ENCODE results near the gene NHEJ1.

GRCh38 chr2:219207134-219207883 is 46.7 kb upstream of the NHEJ1 start:
- no peak for TF ChIP-seq POLR2A (IDR thresholded peaks at IDR 0.05)
- no peak for TF ChIP-seq CTCF (IDR thresholded peaks at IDR 0.05)
